Mammary epithelial cell (primary cell): ENCODE measurements around the gene KSR1.

Source experiments
- EZH2 ChIP-seq: IDR thresholded peaks from 2 replicates; pipeline ENCODE4 v1.6.1; 2012; ENCODE audit warnings: low read length, inconsistent platforms, borderline replicate concordance
- TF ChIP-seq, protein P1 (sequence below), 2 donors: IDR thresholded peaks in 1 of 2; conservative IDR thresholded peaks in 1 of 2; 2 replicates each; pipeline ENCODE4 v1.5.1; 2011 to 2012; ENCODE audit warnings: inconsistent platforms in 2 of 2, low read length in 2 of 2, mild to moderate bottlenecking in 2 of 2, control low read depth in 1 of 2, low read depth in 1 of 2; ENCODE audit not compliant: insufficient read depth in 1 of 2; ENCODE audit errors: extremely low read depth in 1 of 2

DNA sequence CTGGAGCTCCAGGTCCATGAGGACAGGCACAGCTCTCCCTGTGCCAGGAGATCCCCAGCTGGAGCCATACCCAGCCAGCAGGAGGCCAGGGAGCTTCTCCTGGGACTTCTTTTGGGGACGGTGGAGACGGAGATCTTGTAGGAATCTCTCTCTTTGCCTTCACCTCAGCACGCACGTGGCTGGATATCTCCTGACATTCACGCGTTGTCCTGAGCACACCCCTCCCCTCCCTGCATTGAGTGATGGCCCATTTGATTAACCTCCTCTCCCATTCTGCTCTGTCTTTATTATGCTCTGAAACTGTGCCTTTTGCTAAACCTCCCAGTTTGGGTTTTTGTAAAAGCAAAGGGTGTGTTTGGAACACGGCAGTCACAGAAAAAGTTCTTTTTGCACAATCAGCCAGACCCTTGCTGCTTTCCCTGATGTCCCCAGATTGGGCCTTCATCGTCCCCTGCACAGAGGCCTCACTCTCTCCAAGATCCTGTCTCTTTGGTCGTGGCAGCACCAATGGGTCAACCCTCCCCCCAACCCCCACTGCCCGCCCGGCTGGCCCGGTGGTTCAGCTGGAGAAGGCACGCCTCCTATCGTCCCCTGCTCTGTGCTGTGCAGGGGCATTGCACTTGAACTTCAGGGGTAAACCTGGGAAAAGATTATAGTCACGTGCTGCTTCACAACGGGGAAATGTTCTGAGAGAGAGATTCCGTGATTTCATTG lies 142.2 kb downstream of the KSR1 start:
- TF ChIP-seq, protein P1, sequence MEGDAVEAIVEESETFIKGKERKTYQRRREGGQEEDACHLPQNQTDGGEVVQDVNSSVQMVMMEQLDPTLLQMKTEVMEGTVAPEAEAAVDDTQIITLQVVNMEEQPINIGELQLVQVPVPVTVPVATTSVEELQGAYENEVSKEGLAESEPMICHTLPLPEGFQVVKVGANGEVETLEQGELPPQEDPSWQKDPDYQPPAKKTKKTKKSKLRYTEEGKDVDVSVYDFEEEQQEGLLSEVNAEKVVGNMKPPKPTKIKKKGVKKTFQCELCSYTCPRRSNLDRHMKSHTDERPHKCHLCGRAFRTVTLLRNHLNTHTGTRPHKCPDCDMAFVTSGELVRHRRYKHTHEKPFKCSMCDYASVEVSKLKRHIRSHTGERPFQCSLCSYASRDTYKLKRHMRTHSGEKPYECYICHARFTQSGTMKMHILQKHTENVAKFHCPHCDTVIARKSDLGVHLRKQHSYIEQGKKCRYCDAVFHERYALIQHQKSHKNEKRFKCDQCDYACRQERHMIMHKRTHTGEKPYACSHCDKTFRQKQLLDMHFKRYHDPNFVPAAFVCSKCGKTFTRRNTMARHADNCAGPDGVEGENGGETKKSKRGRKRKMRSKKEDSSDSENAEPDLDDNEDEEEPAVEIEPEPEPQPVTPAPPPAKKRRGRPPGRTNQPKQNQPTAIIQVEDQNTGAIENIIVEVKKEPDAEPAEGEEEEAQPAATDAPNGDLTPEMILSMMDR (conservative IDR thresholded peaks at IDR 0.05 in 1 of 2, IDR thresholded peaks at IDR 0.05 in 1 of 2; ENCODE audit: extremely low read depth in 1 of 2, insufficient read depth in 1 of 2, low read depth in 1 of 2, low read length in 2 of 2) = no peak
- no peak for TF ChIP-seq EZH2
